GM19025 (cell line): ENCODE data around the gene TPRG1.

Source experiments
- ATAC-seq: cut with Tn5 transposase; IDR thresholded peaks from one replicate; pipeline ENCODE4 v1.9.1; 2021; ENCODE audit warnings: mild to moderate bottlenecking, low read depth, moderate library complexity; ENCODE audit not compliant: unreplicated experiment

TPRG1 gene

DNA sequence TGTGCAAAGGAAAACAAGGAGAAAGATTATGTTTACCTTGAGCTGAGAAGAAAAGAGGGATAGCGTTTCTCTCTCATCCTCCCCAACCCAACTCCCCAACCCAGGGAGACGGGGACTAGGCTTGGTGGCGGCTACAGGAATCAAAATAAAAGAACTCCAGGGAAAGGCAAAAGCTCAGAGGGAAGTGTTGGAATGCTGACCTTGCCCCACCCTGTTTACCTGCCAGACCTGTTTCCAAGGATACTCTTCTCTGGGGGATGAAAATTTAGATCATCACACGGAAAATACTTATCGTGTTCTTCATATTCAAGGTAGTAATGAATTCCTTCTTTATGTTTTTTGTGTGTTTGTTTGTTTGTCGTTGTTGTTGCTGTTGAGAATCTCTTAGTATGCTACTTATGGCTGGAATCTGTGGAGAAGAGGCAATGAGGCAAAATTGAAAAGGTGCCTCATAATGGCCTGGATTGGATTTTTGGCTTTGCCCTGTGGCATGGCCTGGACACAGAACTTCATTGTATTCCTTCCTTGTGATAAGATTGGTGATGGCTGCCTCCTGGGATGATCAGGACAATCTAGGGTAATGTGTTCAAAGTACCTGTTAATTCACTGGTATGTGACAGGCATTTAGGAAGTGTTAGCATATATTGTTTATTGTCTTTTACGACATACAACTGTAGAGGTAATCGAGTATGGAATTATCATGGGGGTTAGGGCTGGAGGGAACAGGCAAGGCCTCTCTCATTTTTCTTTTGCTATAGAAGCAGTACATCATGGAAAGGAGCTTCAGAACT is 11.1 kb upstream of the TPRG1 start:
- no peak for ATAC-seq

DNA sequence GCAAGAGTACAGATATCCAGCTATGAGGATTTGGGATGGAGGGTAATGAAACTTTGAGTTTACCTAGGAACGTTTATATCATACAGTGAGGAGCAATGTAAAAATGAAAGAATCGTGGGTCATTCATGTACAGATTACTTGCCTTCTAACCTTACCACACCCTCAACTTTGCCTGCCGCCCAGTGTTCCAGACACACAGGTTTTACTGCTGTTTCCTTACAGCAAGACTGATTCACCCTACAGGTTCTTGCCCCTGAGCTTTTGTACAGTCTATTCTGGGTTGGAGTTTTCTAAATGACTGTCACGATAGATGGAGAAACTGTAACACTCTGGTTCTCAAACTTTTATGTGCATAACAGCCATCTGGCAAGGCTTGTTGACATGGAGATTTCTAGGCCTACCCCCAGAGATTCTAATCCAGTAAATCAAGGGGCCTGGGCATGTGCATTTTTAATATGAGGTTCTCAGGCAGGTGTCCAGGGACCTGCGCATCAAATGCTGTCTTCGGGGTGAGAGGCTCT is 6.6 kb upstream of the TPRG1 start:
- ATAC-seq: no peak

DNA sequence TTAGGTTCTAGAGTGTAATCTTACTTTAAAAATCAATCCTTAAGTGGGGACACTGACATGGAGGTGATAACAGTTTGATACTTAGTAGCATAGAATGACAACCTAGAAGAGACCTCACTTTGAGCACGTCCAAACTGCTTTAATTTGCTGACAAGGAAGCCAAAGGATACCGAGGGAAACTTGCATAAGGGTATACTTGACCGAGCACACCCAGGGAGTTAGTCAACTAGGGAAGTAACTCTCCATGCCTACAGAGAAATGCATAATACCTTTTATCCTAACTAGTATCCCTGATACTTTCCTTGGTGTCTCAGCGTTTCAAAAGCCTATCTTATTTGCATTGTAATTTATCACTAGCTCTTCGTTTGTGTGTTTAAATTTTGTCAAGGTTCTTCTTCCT is 5.5 kb upstream of the TPRG1 start:
- ATAC-seq: no peak

DNA sequence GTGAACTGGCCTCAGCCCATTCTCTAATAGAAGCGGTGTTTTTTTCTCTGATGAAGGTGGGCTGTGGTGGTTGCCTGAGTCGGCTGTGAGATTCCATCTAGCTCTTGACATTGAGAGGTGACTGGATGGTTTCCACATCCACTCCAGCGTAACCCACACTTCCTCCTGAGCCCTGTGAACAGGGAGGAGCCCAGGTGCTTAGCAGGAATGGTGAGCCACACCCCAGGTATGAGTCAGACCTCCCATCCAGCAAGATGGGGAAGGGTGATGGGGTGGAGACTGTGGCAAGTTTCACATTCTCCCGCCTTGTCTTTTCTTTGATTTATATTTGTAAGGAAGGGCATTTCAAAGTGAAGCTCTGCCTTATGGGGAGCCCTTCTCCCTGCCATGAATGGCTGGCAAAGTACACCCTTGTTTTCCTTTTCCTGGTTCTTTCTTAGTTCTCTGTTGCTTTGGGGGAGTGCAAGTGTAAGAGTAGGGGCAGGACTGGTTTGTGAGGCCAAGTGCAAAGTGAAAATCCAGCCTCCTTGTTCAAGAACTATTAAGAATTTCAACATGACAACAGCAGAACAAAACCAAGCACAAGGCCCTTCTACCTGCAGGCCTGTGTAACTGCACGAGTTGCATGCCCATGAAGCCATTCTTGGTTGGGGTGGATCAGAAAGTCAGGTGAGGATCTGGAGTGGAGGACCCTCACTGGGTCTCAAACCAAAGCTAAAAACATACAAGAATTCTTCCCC is 4.6 kb upstream of the TPRG1 start:
- no peak for ATAC-seq

DNA sequence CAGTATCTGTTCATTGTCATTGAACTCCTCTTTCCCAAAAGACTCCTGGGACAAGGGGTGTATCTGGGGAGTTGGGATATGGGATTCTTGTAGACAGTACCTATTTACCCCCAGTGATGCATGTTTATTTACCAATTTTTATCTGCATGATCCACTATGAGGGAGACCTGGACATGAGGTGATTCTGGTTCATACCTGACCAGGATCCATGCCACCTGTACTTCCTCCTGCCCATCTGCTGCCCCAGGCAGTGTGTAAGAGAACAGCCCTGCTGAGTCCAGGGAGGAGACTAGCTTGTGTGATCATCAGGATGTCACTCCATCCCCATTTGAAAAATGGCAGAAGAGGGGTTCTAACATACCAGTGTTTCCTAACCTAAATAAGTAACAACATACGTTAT is 3.1 kb upstream of the TPRG1 start:
- ATAC-seq: no peak

DNA sequence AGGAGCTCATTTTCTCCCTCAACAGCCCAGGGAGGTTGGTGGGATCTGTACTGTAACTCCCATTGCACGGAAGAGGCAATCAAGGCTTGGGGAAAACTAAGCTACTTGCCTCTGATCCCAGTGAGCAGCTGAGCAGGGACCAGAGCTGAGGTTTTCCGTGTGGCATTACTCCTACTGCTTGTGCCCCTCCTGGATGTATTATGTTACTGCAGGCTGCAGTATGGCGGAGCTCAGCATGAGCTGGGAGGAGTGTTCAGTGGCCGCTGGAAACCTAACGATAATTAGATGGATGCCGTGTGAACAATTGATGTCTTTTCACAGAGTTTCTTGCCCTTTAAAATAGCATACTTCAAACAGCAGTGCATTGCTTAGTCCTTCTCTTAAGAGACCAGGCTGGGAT is 2.0 kb upstream of the TPRG1 start:
- ATAC-seq: no peak

DNA sequence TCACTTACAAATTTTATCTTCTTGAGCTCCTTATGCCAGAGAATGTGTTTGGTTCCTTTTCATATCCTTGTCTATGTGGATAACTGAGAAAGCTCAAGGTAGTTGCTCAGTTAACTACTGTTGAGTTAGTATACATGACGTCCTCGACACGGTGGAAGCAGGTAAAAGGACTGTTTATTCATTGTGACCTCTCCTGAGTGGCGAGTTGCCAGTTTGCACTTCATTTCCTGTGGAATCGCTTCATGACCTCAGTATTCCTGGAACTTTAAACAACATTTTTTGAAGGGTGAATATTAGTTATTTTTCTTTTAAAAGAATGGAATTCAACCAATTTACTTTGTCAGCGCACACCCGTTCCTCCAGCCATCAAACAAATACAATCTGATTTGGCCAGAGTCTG is 1.2 kb upstream of the TPRG1 start:
- ATAC-seq: no peak

DNA sequence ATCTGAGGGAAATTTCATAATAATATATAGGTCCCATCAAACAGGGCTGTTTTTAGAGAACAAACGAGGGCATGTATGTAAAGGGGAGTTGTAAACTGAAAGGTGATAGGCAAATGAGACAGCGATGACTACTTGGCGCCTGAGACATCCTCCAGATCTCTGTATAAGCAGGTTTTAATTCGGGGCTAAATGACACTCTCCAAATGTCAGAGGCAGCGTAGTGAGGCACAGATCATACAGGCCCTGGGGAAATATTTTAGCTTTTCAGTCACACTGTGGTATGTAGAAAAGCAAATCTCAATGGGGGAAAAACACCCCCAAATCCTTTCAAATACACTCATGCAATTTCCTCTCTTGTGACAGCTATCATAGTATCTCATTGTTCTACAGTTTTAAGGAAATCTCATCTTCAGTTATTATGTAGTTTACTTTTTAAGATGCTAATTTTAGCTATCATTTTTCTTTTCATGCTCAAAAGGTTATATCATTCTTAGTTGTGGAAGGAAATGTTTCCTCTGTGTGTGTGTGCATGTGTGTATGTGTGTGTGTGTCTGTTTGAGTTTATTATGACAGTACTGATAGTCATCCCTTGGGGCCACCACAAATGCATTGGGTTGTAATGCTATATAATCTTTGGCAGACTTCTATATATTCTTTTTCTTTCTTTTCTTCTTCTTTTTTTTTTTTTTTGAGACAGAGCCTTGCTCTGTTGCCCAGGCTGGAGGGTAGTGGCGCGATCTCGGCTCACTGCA is 1.1 kb downstream of the TPRG1 start:
- no peak for ATAC-seq

DNA sequence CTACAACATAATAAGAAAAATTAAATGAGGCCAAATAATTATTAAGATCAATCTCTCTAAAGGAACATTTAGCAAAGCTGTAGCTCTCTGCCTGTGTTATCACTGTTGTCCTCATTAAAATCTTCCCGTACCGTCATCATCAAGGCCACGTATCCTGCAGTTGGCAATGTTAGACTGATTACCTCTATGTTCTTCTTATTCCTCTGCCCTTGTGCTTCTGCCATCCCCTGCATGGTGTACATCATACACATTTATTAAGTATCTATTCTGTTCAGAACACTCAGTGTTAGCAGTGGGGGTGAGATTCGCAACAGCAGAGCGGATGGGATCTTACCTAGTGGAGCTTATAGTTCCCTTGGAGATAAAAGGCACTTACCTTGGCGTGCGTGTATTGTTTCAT is 12.8 kb downstream of the TPRG1 start:
- no peak for ATAC-seq

DNA sequence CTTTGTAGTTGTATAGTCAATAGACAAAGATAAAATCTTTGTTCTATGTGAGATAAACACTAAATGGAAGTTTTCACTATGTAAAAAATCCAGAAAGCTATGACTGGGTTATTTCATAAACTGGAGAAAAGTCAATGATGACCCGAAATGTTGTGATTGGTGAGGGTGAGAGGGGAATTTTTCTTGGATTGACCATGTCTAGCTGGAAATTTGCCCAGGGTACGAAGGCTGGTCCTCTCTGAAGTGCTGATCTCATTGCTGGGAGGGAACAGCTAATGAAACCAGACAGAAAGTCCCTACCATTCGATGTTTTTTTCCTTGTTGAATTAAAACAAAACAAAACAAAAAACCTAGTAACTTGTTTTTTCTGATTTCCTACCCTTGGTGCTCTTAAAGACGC is 14.3 kb downstream of the TPRG1 start:
- ATAC-seq: no peak

DNA sequence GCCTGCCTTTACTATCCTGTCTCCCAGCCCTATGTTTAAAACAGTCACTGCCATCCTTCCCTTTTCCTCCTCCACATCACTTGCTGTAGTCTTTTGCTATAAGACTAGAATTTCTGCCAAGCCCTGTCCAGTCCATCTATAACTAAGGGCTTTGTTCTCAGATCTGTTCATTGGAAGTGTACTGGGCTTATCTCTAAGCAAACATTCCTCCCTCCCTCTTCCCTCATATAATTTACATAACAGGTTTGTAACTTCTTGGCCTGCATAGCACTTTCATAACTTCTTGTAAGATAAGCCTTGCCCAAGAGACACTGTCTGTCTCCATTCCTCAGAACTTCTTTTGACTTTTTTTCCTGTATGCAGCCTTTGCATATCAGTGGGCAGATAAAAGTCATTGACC is 16.7 kb downstream of the TPRG1 start:
- no peak for ATAC-seq

DNA sequence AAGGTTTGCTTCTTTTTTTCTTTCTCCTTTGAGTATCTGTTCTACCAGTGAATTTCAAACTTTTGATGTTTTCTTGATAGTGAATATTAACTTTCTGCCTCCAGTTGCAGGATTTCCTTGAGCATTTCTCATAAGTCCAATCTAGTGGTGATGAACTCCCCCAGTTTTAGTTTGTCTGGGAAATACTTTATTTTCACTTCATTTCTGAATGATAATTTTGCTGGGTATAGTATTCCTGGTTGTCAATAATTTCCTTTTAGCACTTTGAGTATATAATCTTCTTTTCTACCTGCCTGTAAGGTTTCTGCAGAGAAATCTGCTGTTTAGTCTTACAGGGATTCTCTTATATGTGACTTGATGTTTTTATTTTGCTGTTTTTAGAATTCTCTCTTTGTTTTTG is 21.0 kb downstream of the TPRG1 start:
- ATAC-seq: no peak

DNA sequence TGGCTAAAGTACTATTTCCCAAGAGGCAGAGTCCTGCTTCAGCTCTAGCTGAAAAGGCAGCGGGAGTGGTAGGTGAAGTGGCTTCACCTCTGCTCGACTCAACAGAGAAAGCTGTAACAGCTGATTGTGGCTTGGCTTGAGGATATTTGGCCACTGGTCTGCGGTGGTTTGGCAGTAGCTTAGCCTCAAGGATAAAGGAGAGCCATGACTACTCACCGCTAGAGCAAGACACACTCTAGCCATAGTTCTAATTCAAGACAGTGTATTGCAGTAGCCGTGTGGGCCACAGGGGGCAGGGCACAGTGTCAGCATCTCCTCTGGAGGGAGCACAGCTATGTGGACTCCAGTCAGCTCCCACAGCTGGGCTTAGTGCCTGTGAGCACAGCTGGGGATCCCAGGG is 23.5 kb downstream of the TPRG1 start:
- no peak for ATAC-seq

DNA sequence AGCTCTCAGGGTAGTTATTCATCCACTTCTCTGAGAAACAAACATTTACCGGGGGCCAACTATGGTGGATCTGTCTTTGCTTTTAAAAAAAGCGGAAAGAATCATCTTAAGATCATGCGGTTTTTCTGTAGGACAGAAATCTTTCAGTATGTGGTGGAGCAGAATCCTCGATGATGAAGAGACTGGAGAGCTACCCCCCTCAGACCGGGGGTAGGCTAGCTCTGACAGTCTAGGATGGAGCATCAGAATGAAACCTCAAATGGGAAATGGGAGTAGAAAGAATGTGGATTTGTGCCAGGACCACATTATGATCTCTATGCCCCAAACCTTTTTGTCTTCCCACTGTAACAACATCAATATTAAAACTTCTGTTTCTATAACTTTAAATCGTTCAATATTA is 30.3 kb downstream of the TPRG1 start:
- no peak for ATAC-seq

DNA sequence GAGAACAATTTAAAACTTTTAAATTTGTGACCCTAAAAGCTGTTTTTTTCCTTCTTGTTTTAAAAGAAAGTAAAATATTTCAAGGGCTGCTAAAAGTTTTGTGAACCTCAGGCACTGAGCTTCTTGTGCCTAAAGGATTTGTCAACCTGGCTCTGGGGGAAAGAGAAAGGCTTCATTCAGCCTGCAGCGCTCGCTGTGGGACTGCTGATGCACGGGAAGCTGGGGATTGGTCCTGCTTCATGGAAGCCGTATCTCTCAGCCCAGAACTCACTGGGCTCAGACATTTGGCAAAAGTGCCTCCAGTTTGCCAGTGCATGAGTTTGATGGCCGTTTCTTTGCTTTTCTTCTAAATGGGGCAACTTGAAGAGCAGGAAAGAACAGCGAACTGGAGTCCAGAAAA is 30.8 kb downstream of the TPRG1 start:
- ATAC-seq: no peak

DNA sequence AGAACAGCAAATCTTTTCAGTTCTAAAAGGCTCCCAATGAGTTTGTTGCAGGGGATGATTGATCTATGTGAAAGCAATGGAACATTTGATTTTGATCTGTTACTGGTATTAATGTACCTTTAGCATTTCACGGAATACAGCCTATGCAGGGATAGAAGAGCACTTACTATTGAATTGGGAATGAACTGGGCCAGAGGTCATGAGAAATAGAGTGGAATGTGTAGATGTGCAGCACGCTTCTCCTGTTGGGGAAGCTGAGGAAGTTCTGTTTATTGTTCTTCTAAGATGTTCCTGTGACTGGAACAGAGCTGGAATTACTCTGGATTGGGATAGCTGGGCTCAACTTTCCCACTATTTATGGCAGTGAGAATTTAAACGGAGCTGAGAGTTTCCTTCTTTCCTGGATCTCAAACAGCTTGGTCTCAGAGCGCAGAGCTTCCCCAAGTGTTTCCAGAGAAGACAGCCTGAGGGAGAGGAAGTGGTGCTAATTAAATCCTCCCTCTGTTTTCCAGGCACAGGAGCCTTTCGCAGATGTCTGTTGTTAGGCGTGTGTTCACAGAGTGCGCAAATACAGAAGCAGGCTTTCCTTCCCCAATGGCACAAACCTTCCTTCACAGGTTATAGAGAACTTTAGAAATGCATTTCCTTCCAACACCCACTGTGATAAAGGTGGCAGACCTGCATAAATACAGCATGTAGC is 32.5 kb downstream of the TPRG1 start:
- no peak for ATAC-seq

DNA sequence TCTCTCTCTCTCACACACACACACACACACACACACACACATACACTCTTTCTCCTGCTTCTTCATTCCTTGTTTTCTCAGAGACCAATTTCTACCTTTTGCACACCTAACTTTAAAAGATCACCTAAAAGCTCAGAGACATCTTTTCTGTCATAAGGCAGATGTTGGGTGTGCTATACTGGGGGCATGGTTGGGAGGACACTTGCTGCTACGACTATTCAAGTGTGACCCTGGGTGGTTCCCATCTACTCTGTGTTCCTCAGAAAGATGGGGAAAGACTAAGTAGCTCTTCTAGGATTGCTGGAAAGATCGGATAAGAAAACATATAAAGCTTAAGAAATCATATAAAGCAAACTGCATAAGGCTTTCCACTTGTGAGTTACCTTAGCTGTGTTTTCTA is 33.2 kb downstream of the TPRG1 start:
- ATAC-seq: no peak

DNA sequence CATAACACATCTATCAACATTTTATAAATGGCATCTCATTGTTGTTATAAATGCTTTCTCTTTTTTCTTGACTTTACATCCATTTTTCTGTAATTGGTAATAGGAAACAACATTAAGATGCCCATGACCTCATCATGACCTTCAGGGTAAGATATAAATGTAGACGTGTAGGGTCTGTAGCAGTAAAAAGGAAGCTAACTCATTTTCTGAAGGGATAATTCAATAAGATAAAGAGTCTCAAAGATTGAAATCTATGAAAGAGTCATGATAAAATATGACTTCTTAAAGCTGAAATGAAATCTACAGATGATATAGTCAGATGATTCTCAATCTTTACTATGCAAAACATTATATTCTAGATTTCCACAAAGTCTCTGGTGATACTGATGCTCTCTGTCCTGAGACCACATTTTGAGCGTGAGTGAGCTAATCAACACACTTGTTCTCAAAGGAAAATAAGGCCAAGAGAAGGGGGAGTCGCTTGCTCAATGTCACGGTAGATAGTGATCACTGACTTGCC is 38.5 kb downstream of the TPRG1 start:
- no peak for ATAC-seq

DNA sequence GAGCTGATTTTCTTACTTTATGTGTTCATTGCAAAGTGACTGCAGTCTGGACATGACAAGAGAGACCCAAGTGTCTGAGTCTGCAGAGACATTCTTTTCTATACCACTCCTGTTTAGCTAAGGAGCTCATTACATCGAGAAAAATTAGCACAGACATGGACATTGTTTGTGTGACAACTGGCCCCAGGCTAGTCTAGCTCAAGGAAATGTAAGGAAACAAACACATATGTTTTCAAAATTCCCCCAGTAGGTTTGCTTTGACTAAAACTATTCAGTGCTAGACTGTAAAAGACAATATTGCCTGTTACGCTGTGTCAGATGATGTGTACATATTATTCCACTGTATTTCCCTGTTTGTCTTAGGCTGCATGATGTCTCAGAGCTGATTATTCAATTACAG is 40.9 kb downstream of the TPRG1 start:
- no peak for ATAC-seq

DNA sequence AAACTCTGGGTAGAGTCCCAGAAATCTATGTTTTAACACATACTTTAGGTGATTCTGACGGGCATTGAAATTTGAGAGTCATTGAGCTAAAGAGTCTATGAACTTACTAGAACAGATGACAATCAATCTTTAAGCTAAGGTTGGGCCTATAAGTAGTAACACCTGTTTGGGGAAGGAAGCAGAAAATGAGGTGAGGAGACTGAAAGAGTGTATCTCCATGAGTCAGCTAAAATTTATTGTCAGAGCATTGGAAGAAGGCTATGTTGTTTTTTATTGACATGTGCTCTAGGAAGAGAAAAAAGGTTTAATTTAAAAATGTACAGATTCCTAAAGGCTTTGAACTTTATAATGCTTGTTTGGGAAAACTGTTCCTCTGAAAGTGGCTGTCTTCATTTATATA is 42.9 kb downstream of the TPRG1 start:
- no peak for ATAC-seq
